ENCODE measurements around the gene DCBLD1. TPM values are rescaled to one million over a fixed set of nuclear protein-coding genes. Genes with fewer than 3 reads are reported as not detected.
A peak's percentile ranks its signal among the peaks of the same experiment; 100 is the strongest.

Gene DCBLD1
- total RNA-seq, 4 donors from 2014 or later = 19.8 to 35.0 (median 27.8) TPM

DNA sequence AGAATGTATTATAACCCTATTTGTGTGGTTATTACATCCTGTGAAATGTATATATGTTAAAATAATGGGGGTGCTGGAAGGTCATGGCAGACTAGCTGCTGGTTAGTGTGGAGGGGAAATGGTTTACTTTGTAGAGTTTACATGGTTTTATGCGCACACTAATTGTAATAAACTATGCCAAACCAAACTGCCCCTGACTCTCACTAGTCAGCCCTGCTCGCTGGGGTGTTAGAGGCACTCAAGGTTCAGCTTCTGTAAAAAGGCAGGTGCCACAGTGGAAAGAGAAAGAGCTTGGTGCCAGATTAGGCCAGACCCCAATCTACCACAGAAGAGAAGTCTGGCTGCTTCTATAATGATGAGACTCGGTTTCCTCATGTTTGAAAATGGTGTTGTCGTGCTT, 67.1 kb downstream of the DCBLD1 start:
- Histone ChIP-seq H3K9me3 (no peaks in the 10 kb centered on the region), H3K27ac (peak overlapping the region in 2 of 4 donors; percentile 27 to 58), H3K4me3 (no peak overlapping the region), H3K4me1 (no peaks in the 10 kb centered on the region), H3K27me3 (no peaks in the 10 kb centered on the region), H3K36me3 (peaks cover 0 to 22% (median 0%) of the 10 kb centered on the region in 3 donors)
- DNase-seq = no peak
- TF ChIP-seq, protein P1, sequence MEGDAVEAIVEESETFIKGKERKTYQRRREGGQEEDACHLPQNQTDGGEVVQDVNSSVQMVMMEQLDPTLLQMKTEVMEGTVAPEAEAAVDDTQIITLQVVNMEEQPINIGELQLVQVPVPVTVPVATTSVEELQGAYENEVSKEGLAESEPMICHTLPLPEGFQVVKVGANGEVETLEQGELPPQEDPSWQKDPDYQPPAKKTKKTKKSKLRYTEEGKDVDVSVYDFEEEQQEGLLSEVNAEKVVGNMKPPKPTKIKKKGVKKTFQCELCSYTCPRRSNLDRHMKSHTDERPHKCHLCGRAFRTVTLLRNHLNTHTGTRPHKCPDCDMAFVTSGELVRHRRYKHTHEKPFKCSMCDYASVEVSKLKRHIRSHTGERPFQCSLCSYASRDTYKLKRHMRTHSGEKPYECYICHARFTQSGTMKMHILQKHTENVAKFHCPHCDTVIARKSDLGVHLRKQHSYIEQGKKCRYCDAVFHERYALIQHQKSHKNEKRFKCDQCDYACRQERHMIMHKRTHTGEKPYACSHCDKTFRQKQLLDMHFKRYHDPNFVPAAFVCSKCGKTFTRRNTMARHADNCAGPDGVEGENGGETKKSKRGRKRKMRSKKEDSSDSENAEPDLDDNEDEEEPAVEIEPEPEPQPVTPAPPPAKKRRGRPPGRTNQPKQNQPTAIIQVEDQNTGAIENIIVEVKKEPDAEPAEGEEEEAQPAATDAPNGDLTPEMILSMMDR (IDR thresholded peaks at IDR 0.05) = no peak
- no peak for TF ChIP-seq POLR2A (IDR thresholded peaks at IDR 0.05)

DNA sequence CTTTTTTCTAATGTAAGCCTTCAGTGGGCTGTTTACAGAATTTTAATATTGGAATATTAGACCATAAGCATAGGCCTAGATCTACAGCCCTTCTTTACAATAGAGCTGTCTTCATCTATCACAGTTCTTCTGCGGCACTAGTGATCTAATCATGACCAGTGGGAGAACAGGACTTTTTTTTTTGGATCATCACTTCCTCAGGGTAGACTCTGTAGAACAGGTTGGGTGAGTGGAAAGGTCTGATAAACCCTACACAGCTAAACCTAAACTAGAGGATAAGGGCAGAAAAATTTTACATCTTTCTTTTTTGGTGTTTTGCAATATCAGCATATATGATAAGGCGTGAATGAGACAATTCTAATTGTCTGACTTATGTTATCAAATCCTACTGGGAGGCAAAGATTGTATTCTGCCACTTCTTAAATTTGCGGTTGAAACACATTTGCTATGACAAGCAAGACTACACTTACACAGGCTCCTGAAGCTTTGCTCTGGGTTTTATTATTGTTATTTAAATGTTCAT, 67.7 kb downstream of the DCBLD1 start:
- H3K4me1 ChIP-seq = no peaks in the 10 kb centered on the region
- no peak for DNase-seq
- peaks cover 0 to 22% (median 0%) of the 10 kb centered on the region in 3 donors for H3K36me3 ChIP-seq
- H3K27ac ChIP-seq = no peak overlapping the region
- TF ChIP-seq, protein P1 (IDR thresholded peaks at IDR 0.05) = no peak
- TF ChIP-seq POLR2A (IDR thresholded peaks at IDR 0.05) = no peak
- no peaks in the 10 kb centered on the region for H3K27me3 ChIP-seq
- no peak overlapping the region for H3K4me3 ChIP-seq
- H3K9me3 ChIP-seq = no peaks in the 10 kb centered on the region

DNA sequence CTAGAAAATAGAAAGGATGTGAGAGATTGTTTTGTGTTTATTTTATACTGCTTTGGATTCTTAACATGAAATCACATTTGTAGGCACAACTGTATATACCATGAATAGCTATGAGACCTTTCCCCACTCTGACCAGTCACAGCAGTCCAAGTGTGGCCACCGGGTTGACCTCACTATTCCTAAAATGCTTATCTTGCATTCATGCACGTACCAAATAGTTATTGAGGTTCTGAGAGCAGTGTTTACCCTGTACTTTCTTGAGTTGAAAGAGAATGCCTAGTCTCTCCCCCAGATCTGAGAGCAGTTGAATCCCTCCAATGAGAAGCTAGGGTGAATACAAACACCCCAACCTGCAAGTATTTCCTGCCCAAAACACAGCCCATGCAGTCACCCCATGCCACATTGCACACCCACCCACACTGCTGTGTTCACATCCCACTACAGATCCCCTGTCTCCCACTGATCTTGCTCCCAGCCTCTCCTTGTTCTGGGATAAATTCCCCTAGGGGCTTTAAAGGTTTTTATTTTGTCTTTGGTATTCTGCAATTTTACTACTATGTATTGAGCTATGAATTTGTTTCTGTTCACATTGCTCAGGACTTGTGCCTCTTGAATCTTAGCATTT, 68.3 kb downstream of the DCBLD1 start:
- Histone ChIP-seq H3K9me3 (no peaks in the 10 kb centered on the region), H3K27ac (no peak overlapping the region), H3K4me1 (no peaks in the 10 kb centered on the region), H3K4me3 (no peak overlapping the region), H3K27me3 (no peaks in the 10 kb centered on the region), H3K36me3 (peaks cover 0 to 22% (median 0%) of the 10 kb centered on the region in 3 donors)
- no peak for DNase-seq
- TF ChIP-seq, protein P1 (IDR thresholded peaks at IDR 0.05) = no peak
- TF ChIP-seq POLR2A (IDR thresholded peaks at IDR 0.05) = no peak

DNA sequence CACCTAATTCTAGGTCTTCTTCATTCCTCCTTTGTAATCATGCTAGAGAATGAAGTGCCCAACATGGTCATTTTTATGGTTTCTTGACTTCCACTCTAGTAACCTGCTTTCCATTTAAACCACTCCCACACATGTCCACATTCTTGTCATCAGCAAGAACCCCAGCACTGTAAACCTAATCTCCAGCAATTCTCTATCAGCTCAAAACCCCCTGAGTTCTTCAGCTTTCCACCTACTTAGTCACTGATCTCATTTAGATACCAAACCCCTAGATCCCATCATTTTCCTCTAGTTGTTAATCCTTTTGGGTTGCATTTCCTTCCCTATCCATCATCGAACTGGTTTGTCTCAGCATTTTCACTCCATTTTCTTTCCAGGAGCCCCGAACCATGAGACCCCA, 70.1 kb downstream of the DCBLD1 start:
- H3K27me3 ChIP-seq = no peaks in the 10 kb centered on the region
- H3K4me1 ChIP-seq = peaks cover 0 to 5% (median 0%) of the 10 kb centered on the region in 4 donors
- no peaks in the 10 kb centered on the region for H3K9me3 ChIP-seq
- no peak for TF ChIP-seq POLR2A (IDR thresholded peaks at IDR 0.05)
- TF ChIP-seq, protein P1 (IDR thresholded peaks at IDR 0.05) = no peak
- H3K36me3 ChIP-seq = peaks cover 0 to 10% (median 0%) of the 10 kb centered on the region in 3 donors
- H3K27ac ChIP-seq = no peak overlapping the region
- H3K4me3 ChIP-seq = no peak overlapping the region
- no peak for DNase-seq

DNA sequence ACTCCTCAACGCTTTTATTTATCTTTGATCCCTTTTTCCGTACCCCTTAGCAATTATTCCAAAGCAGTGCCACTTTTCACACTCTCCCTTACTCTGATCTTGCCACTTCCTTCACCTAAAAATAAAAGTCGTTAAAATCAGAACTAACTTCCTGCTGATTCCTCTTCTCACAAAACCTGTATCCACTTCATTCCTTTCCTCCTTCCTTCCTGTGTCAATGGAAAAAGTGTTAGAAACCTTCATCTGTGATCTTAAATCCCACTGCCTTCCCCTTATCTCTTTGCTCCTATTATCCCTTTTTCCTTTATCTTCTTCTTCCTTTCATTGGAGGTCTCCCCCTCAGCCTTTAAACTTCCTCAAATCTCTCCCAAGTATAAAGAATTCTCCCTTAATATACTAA, 70.7 kb downstream of the DCBLD1 start:
- Histone ChIP-seq H3K27ac (no peak overlapping the region), H3K27me3 (no peaks in the 10 kb centered on the region), H3K36me3 (peaks cover 0 to 4% (median 0%) of the 10 kb centered on the region in 3 donors), H3K9me3 (no peaks in the 10 kb centered on the region), H3K4me3 (no peak overlapping the region), H3K4me1 (peaks cover 0 to 5% (median 0%) of the 10 kb centered on the region in 4 donors)
- no peak for DNase-seq
- no peak for TF ChIP-seq POLR2A (IDR thresholded peaks at IDR 0.05)
- TF ChIP-seq, protein P1 (IDR thresholded peaks at IDR 0.05) = no peak

All from Peyer's patch (tissue), 4 donors.